ENCODE results near the gene VMP1.
"Not testable (repeated sequence)": the region's sequence is repeated elsewhere in the genome, so short reads cannot be mapped to it uniquely, and the experiment has no call there.

The VMP1 gene

DNA sequence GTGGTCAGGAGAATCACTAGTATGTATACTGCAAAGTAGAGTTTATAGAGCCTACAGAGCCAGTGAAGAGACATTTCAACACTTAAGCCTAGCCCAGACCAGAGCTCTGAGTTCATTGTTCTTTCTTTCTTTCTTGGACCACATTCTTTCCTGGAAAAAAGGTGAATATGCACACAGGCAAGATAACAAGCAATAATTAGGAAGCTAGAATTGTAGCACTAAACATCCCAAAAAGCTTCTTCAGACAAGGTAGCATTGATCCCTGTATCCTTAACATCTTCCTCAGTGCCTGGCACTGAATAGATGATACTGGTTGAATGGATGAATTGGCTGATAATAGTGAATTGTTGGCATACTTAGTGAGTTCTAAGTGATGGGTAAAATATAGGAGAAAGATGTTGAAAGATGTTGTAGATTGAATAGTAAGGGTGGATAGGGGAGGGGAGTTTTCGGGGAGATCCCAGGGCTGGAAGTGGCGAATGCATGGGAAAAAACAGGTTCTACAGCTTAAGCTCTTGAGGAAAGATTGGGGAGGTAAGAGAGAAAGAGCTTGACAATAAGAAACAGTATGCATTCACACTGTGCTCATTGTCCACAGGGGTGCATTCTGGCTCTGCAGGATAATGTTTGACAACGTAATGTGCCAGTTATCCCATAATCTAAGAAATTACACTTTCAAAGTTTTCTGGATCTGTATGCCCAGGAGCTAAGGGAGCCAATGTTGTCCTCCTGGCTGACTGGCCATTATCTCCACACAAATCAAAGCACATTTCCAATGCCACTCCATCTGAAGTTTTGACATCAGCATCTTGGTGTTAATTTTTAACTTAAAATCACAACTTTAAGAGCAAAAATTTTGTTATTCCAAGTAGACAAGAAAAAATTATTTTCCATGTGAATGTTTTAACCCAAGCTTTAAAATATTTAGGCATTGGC, 149.7 kb downstream of the VMP1 start:
- no peak for DNase-seq (ENCODE audit: low read depth in 4 of 4, low spot score in 1 of 4)

DNA sequence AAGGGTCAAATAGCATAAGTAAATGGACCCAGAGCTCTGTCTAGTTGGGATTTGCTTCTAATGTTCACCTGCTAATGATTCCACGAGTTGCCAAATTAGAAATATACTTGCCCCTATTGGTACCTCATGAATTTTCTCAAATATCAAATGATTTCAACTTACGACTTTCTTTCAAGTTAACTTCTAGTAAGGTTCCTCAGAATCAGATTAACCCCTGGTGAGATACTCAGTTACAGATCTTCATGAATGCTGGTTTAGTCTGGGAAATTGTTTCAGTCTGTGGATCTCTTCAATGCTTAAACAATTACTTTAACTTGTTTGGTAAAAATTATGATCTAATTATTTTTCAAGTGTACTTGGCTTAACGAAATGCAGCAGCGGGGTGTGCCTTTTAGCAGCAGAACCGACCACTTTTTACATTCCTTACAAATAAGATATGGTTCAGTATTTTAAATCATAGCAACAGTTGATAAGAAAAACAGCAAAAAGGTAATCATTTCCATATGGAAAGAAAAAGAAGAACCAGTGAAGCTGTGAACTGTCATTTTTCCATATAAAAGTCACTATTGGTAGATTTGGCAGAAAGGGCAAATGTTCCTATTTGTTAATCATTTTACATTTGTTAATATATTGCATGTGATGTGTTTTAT, 150.8 kb downstream of the VMP1 start:
- no peak for DNase-seq (ENCODE audit: low read depth in 4 of 4, low spot score in 1 of 4)

DNA sequence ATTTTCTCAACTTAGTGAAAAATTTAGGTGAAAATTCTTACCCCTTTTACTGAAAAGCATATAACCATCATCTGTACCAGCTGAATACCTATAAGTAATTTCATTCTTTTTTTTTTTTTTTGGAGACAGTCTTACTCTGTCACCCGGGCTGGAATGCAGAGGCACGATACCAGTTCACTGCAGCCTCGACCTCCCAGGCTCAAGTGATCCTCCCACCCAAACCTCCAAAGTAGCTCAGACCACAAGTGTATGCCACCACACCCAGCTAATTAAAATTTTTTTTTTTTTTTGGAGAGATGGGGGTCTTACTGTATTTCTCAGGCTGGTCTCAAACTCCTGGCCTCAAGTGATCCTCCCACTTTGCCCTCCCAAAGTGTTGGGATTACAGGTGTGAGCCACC, 151.5 kb downstream of the VMP1 start:
- no peak for DNase-seq (ENCODE audit: low read depth in 4 of 4, low spot score in 1 of 4)

DNA sequence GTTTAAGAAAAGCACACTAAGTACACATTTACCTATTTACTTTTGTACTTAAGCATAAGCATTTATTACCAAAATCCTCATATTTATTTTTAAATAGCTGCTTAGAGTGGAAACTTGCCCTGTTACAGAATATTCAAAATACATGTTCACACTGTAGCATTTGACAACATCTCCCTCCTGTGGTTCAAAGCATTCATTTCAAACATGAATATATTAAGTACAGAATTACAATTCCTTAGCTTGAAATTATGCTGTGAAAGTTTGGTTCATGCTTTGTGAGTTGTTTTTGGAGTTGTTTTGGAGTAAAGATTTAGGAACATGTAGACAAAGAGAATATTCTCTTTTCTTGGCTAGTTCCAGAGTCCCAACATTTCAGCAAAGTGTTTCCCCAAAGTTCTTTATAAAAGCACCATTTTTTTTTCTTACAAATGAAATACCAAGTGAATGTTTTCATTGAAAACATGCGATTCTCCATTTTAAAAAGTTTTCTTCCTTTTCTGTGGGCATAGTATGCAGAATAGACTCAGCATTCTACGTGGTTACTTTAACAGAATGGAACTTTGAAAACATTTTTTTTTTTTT, 152.1 kb downstream of the VMP1 start:
- DNase-seq (ENCODE audit: low read depth in 4 of 4, low spot score in 1 of 4): no peak

DNA sequence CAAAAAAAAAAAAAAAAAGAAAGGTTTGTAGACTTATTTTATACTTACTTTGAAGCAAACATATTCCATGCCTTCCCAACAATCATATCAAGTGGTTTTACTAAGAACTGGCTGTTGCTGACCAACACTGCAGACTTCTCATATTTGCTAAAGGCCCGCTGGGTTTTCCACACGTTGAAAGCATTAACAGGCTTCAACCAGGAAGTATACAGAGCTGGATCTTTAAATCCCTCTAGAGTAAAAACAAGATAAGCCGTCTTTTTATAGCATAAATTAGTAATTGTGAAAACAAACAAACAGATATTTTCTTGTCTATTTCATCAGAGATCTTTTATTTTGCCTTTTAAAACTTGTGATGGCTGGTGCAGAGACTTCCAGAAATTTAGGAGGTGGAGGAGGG, 156.2 kb downstream of the VMP1 start:
- DNase-seq (ENCODE audit: low read depth in 4 of 4, low spot score in 1 of 4): no peak

DNA sequence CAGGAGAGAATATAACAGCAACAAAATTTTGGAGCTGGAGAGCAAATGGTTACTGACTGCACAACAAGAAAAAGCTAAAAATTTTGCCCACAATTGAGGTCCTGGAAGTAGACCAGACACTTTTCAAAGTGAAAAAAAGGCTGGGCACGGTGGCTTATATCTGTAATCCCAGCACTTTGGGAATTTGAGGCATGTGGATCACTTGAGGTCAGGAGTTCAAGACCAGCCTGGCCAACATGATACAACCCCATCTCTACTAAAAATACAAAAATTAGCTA, 162.4 kb downstream of the VMP1 start:
- DNase-seq (ENCODE audit: low read depth in 4 of 4, low spot score in 1 of 4): no peak

GRCh38 chr17:59870482-59870881, 163.0 kb downstream of the VMP1 start:
- DNase-seq (ENCODE audit: low read depth in 4 of 4, low spot score in 1 of 4): no peak

- no peak for DNase-seq (ENCODE audit: low read depth in 4 of 4, low spot score in 1 of 4)
Observed at GRCh38 chr17:59872351-59872750, 164.9 kb downstream of the VMP1 start.

DNA sequence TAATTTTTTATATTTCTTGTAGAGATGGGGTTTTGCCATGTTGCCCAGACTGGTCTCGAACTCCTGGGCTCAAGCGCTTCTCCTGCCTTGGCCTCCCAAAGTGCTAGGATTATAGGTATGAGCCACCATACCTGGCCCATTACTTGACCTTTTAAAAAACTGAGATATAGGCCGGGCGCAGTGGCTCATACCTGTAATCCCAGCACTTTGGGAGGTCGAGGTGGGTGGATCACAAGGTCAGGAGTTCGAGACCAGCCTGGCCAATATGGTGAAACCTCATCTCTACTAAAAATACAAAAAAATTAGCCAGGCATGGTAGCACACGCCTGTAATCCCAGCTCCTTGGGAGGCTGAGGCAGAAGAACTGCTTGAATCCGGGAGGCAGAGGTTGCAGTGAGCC, 166.0 kb downstream of the VMP1 start:
- not testable (repeated sequence) for DNase-seq (ENCODE audit: low read depth in 4 of 4, low spot score in 1 of 4)

DNA sequence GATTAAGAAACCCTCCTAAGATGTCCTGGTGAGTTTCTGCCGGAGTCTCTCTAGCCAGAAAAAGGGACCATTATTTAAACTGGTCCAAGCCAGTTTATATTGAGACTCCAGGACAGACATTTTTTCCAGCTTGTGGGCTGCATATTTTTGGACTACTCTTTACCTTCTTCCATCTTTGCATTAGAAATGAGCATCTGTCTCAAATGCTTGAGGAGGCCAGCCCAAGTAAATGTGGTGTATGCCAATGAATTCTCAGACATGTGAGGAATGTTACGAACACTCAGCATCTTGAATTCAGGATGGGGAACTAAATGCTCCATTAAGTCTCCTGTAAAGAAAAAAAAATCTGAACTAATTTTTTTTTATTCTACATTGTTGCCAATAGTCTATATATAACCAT, 166.9 kb downstream of the VMP1 start:
- no peak for DNase-seq (ENCODE audit: low read depth in 4 of 4, low spot score in 1 of 4)

DNA sequence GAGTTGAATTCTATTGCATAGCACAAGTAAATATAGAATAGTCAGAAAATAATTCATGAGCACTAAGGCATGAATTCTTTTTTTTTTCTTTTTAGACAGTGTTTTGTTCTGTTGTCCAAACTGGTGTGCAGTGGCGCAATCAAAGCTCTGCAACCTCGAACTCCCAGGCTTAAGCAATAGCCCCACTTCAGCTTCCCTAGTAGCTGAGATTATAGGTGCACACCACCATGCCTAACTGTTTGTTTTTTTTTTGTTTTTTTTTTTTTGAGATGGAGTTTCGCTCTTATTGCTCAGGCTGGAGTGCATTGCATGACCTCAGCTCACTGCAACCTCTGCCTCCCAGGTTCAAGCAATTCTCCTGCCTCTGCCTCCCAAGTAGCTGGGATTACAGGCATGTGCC, 168.7 kb downstream of the VMP1 start:
- no peak for DNase-seq (ENCODE audit: low read depth in 4 of 4, low spot score in 1 of 4)

DNA sequence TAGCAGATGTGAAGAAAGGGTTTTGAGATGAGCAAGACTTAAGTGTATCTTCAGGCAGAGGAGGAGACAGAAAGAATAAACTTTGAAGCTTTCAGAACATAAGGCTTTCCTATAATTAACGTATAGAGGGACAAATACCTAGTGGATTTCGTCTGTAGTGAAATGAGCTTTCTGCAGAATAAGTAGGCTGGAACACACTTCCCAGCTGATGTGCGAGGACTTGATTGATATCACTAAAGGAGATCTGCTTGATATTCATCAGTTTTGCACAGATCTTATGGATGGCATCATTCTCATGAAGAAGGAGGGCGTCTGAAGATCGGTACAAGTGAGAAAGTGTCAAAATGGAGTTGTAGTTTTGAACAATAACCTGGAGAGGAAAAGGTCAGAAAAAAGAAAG, 170.5 kb downstream of the VMP1 start:
- no peak for DNase-seq (ENCODE audit: low read depth in 4 of 4, low spot score in 1 of 4)

- DNase-seq (ENCODE audit: low read depth in 4 of 4, low spot score in 1 of 4): no peak
Observed at GRCh38 chr17:59878624-59879023, 171.2 kb downstream of the VMP1 start.

DNA sequence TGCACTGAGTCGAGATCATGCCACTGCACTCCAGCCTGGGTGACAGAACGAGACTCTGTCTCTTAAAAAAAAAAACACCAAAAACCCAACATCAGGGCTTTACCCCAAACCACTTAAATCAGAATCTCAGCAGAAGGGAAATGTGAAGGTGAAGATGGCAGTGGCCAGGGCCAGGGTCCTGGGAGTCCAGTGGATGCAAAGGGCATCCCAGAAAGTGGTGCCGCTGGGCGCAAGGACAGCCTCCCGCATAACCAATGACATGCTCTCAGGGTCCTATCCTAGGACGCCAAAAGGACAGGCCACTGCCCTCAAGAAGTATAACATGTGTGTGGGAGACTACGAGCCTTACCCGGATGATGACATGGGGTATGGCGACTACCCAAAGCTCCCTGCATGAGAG, 177.4 kb downstream of the VMP1 start:
- no peak for DNase-seq (ENCODE audit: low read depth in 4 of 4, low spot score in 1 of 4)

DNA sequence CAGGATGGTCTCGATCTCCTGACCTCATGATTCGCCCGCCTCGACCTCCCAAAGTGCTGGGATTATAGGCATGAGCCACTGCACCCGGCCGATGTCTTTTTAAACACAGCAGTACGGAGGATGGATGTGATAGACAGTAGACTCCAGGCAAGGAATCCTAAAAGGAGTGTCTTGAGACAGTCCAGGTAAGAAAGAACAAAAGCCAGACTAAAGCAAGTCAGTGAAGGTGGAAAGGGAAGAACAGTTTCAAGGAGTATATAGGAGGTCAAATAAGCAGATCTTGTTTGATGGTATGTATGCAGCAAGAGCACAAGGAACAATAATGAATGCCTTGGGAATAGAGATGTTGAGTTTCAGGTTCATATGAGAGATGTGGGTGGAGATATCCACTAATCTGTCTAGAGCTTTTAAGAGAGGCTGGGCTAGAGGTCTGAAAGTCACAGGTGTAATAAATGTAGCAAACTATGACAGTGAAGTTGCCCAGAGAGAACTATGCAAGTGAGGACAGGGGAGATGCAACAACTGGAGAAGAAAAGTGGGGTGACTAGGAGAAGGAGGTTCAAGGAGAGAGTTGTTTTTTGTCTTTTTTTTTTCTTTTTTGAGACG, 180.8 kb downstream of the VMP1 start:
- DNase-seq (ENCODE audit: low read depth in 4 of 4, low spot score in 1 of 4): no peak

GRCh38 chr17:59890720-59891119, 183.3 kb downstream of the VMP1 start:
- DNase-seq (ENCODE audit: low read depth in 4 of 4, low spot score in 1 of 4): no peak
